ENCODE results near the gene NUDT19. TPM values are rescaled to one million over a fixed set of nuclear protein-coding genes. Genes with fewer than 3 reads are reported as not detected.

The NUDT19 gene
- total and polyA plus RNA-seq, 3 donors from 2014 or later: 6.7 to 15.5 (median 11.3) TPM

GRCh38 chr19:32672841-32673240, 18.8 kb upstream of the NUDT19 start:
- WGBS, 2 donors: 95% methylated on average over 3 of the region's 3 CpGs; no CpG with 5 or more reads in 1 of the 2 donors
- Histone ChIP-seq H3K27ac (no peak overlapping the region), H3K36me3 (ENCODE audit: low read depth, missing control alignments) (no peaks in the 10 kb centered on the region), H3K4me1 (peaks cover 6% of the 10 kb centered on the region), H3K9me3 (no peaks in the 10 kb centered on the region), H3K27me3 (no peaks in the 10 kb centered on the region), H3K4me3 (no peak overlapping the region)
- no peak for DNase-seq
- intact Hi-C loops (cut with DNase I; ENCODE audit: low total_unique reads): no loop called here
- TF ChIP-seq CTCF (IDR thresholded peaks at IDR 0.05) (no peak), POLR2A (IDR thresholded peaks at IDR 0.05) (no peak)

DNA sequence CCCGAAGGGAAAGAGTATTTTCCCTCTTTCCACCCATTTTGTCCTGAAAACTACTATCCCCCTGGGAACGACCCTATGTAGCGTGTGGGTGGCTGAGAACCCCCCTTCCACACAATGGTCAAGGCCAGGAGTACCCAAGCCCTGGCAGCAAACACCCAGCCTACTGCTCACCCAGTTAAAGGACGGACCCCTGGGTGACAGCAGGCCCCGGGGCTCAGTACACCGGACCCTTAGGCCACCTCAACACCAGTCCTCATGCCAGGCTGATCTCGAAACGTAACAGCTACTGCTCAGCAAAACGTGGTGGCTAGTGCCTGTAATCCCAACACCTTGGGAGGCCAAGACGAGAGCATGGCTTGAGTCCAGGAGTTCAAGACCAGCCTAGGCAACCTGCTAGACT, 18.0 kb upstream of the NUDT19 start:
- H3K27me3 ChIP-seq: no peaks in the 10 kb centered on the region
- H3K4me1 ChIP-seq: peaks cover 6% of the 10 kb centered on the region
- no peaks in the 10 kb centered on the region for H3K36me3 ChIP-seq (ENCODE audit: low read depth, missing control alignments)
- H3K4me3 ChIP-seq: no peak overlapping the region
- no peak overlapping the region for H3K27ac ChIP-seq
- no peak for TF ChIP-seq POLR2A (IDR thresholded peaks at IDR 0.05)
- TF ChIP-seq CTCF (IDR thresholded peaks at IDR 0.05): no peak
- DNase-seq: no peak
- intact Hi-C loops (cut with DNase I; ENCODE audit: low total_unique reads): no loop called here
- 82 to 85% methylated on average over 8 to 10 of the region's 10 CpGs for WGBS, 2 donors
- H3K9me3 ChIP-seq: no peaks in the 10 kb centered on the region

- peak overlapping the region; percentile 76 to 87 for H3K4me3 ChIP-seq
- TF ChIP-seq CTCF (IDR thresholded peaks at IDR 0.05) (no peak), POLR2A (IDR thresholded peaks at IDR 0.05) (no peak)
- H3K36me3 ChIP-seq (ENCODE audit: low read depth, missing control alignments): no peaks in the 10 kb centered on the region
- no peak for DNase-seq
- 2% methylated on average over 14 to 39 of the region's 67 CpGs for whole genome bisulfite sequencing, 2 donors
- intact Hi-C loops (cut with DNase I; ENCODE audit: low total_unique reads): no loop called here
- peaks cover 6% of the 10 kb centered on the region for H3K4me1 ChIP-seq
- H3K9me3 ChIP-seq: no peaks in the 10 kb centered on the region
- no peaks in the 10 kb centered on the region for H3K27me3 ChIP-seq
- peak overlapping the region; percentile 56 to 73 for H3K27ac ChIP-seq
These were observed 17.3 kb upstream of the NUDT19 start for GRCh38 chr19:32674153-32674930.

DNA sequence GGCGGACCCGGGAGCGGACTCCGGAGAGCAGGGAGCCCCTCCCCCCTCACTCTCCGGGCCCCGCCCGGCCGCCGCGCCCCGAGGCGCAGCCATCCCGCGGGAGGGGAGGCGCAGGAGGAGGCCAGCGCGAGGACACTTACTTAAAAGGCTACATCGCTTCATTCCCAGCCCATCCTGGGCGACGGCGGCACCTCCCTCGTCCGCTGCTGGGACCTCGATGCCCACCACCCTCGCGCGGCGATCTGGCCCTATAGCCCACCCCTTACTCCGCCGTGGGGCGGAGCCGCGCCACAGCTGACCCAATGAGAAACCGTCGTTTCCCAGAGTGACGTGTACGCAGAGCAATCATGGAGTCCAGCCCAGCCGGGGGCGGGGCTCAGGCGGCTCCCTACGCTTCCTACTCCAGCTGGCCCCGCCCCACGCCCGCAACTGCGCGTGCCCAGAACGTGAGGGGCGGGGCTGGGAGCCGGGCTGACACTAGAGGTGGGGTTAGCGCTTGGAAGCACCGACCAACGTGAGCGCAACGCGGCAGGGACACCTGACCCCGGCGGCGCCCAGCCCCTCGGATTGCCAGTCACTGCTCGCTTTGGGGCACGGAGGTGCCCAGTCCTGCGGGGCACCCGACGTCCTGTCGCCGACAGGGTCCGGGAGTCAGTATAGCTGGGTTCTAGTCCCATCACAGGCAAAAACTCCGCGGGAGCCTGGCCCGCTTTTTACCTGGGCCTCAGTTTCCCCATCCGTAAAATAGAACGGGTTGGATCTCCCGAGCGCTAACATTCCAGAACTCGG, 16.5 kb upstream of the NUDT19 start, which contains the start of gene ANKRD27:
Gene ANKRD27 (minus strand): TSS at position 250 of the 789 bp plus-strand sequence. CDS start 16,165 bp downstream, outside the sequence.
- peak; percentile 99 for DNase-seq
- intact Hi-C loops (cut with DNase I; ENCODE audit: low total_unique reads): no loop called here
- H3K27me3 ChIP-seq: no peaks in the 10 kb centered on the region
- 0 to 1% methylated on average over 8 to 39 of the region's 75 CpGs for WGBS, 2 donors
- H3K4me1 ChIP-seq: peaks cover 6% of the 10 kb centered on the region
- H3K4me3 ChIP-seq: peak within 1 kb of the TSS; percentile 76 to 87
- no peaks in the 10 kb centered on the region for H3K36me3 ChIP-seq (ENCODE audit: low read depth, missing control alignments)
- H3K9me3 ChIP-seq: no peaks in the 10 kb centered on the region
- peak within 1 kb of the TSS; percentile 56 to 73 for H3K27ac ChIP-seq
- TF ChIP-seq POLR2A (IDR thresholded peaks at IDR 0.05): no peak
- TF ChIP-seq CTCF (IDR thresholded peaks at IDR 0.05): no peak

All from testis (tissue), 3 donors.